ENCODE measurements around the gene KCNAB3. TPM values are rescaled to one million over a fixed set of nuclear protein-coding genes. Genes with fewer than 3 reads are reported as not detected.
"Not testable (repeated sequence)": the region's sequence is repeated elsewhere in the genome, so short reads cannot be mapped to it uniquely, and the experiment has no call there.

KCNAB3 gene
- total and polyA plus RNA-seq, 7 experiments from 2014 or later = 0.10 to 18.0 (median 11.8) TPM

DNA sequence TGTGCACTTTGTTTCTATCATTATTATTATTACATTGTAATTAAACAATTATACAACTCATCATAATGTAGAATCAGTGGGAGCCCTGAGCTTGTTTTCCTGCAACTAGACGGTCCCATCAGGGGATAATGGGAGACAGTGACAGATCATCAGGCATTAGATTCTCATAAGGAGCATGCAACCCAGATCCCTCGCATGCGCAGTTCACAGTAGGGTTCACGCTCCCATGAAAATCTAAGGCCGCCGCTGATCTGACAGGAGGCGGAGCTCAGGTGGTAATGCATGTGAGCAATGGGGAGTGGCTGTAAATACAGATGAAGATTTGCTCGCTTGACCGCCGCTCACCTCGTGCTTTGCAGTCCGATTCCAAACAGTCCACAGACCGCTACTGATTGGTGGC, 23.6 kb upstream of the KCNAB3 start:
- CTCF ChIA-PET = interaction anchor here (0.9 kb wide), 1 partner anchor 37 kb away, joined by 4 read pairs; no protein-coding TSS in a partner anchor
- H3K4me3 Mint-ChIP-seq; H3K27me3 ChIP-seq (ENCODE audit: control insufficient read depth in 2 of 2, insufficient read depth in 2 of 2, low read length in 2 of 2); POLR2A ChIA-PET; H3K27ac Mint-ChIP-seq; intact Hi-C loops (cut with micrococcal nuclease); H3K4me1 ChIP-seq (ENCODE audit: control insufficient read depth in 2 of 2, insufficient read depth in 2 of 2, low read length in 2 of 2); H3K27ac ChIP-seq (ENCODE audit: low read depth, low read length); H3K27me3 Mint-ChIP-seq; DNase-seq; H3K9me3 Mint-ChIP-seq; H3K4me3 ChIP-seq (ENCODE audit: low read length); ATAC-seq; H3K9me3 ChIP-seq (ENCODE audit: control insufficient read depth in 2 of 3, low read length in 3 of 3): not testable (repeated sequence)
- peaks cover 4 to 19% (median 7%) of the 10 kb centered on the region in 7 donors for H3K4me1 Mint-ChIP-seq
- H3K36me3 Mint-ChIP-seq = peaks cover 7 to 20% (median 13%) of the 10 kb centered on the region in 5 donors
- H3K36me3 ChIP-seq (ENCODE audit: control insufficient read depth in 2 of 3, insufficient read depth in 3 of 3, low read length in 3 of 3) = peaks cover 0 to 13% (median 0%) of the 10 kb centered on the region in 3 experiments

- ATAC-seq = peak; percentile 63
- Histone ChIP-seq H3K4me1 (ENCODE audit: control insufficient read depth in 2 of 2, insufficient read depth in 2 of 2, low read length in 2 of 2) (no peaks in the 10 kb centered on the region), H3K9me3 (ENCODE audit: control insufficient read depth in 2 of 3, low read length in 3 of 3) (no peaks in the 10 kb centered on the region), H3K36me3 (ENCODE audit: control insufficient read depth in 2 of 3, insufficient read depth in 3 of 3, low read length in 3 of 3) (peaks cover 0 to 28% (median 4%) of the 10 kb centered on the region in 3 experiments), H3K27me3 (ENCODE audit: control insufficient read depth in 2 of 2, insufficient read depth in 2 of 2, low read length in 2 of 2) (no peaks in the 10 kb centered on the region), H3K27ac (ENCODE audit: low read depth, low read length) (no peak overlapping the region), H3K4me3 (ENCODE audit: low read length) (no peak overlapping the region)
- Mint-ChIP-seq H3K4me3 (peak overlapping the region in 8 of 10 donors; percentile 16 to 59 (median 36)), H3K36me3 (peaks cover 13 to 35% (median 25%) of the 10 kb centered on the region in 5 donors), H3K27me3 (no peaks in the 10 kb centered on the region), H3K27ac (peak overlapping the region; percentile 59 to 92 (median 81)), H3K4me1 (peaks cover 4 to 22% (median 7%) of the 10 kb centered on the region in 7 donors), H3K9me3 (no peaks in the 10 kb centered on the region)
- intact Hi-C loops (cut with micrococcal nuclease) = loop anchor here in 1 of 2 donors (1.0 to 2.0 kb wide), 2 partner anchors 18 to 36 kb away; partner anchors contain the start of gene CNTROB
- POLR2A ChIA-PET = interaction anchor here (1.6 kb wide), 1 partner anchor 11 kb away, joined by 4 read pairs; no protein-coding TSS in a partner anchor
- CTCF ChIA-PET = no interaction called here
- peak in 3 of 9 donors; percentile 13 to 35 (median 14) for DNase-seq
These were observed 21.6 kb upstream of the KCNAB3 start for GRCh38 chr17:7951143-7951792.

DNA sequence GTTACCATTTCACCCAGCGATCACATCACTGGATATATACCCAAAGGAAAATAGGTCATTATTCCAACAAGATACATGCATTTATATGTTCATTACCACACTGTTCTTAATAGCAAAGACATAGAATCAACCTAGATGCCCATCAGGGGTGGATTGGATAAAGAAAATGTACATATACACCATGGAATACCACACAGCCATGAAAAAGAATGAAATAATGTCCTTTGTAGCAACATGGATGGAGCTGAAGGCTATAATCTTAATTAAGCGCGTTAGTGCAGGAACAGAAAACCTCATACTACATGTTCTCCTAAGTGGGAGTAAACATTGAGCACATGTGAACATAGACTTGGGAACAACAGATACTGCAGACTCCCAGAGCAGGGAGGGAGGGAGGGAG, 20.9 kb upstream of the KCNAB3 start:
- no peak overlapping the region for H3K4me3 Mint-ChIP-seq
- H3K4me1 ChIP-seq (ENCODE audit: control insufficient read depth in 2 of 2, insufficient read depth in 2 of 2, low read length in 2 of 2) = no peaks in the 10 kb centered on the region
- ATAC-seq = no peak
- H3K4me1 Mint-ChIP-seq = peaks cover 4 to 23% (median 7%) of the 10 kb centered on the region in 7 donors
- H3K36me3 ChIP-seq (ENCODE audit: control insufficient read depth in 2 of 3, insufficient read depth in 3 of 3, low read length in 3 of 3) = peaks cover 0 to 35% (median 4%) of the 10 kb centered on the region in 3 experiments
- intact Hi-C loops (cut with micrococcal nuclease) = loop anchor here in 1 of 2 donors (2.0 kb wide), 1 partner anchor 18 kb away; the partner anchor contains the start of gene CNTROB
- POLR2A ChIA-PET = no interaction called here
- no peak for DNase-seq
- H3K27ac ChIP-seq (ENCODE audit: low read depth, low read length) = no peak overlapping the region
- H3K9me3 Mint-ChIP-seq = no peaks in the 10 kb centered on the region
- H3K36me3 Mint-ChIP-seq = peaks cover 13 to 42% (median 25%) of the 10 kb centered on the region in 5 donors
- H3K4me3 ChIP-seq (ENCODE audit: low read length) = no peak overlapping the region
- no peaks in the 10 kb centered on the region for H3K27me3 ChIP-seq (ENCODE audit: control insufficient read depth in 2 of 2, insufficient read depth in 2 of 2, low read length in 2 of 2)
- no peaks in the 10 kb centered on the region for H3K9me3 ChIP-seq (ENCODE audit: control insufficient read depth in 2 of 3, low read length in 3 of 3)
- peak overlapping the region in 2 of 9 donors; percentile 63 to 84 for H3K27ac Mint-ChIP-seq
- CTCF ChIA-PET = no interaction called here
- H3K27me3 Mint-ChIP-seq = no peaks in the 10 kb centered on the region

DNA sequence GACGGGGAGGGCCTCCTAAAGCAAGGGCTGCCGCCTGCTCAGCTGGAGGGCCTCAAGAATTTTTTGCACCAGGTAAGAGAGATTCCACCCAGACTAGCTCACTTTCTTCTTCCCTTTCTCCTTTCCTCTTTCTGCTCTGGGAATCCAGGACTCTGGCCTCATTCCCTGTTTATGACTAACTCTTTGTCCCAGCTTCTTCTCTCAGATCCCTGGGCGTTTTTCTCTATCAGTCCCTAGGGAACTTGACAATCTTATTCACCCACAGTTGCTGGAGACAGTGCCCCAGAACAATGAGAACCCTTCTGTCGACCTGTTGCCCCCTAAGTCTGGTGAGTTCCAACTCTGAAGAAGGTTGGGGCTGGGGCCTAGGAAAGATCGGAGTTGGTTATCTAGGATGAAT, 18.0 kb upstream of the KCNAB3 start:
- H3K9me3 ChIP-seq (ENCODE audit: control insufficient read depth in 2 of 3, low read length in 3 of 3) = no peaks in the 10 kb centered on the region
- peaks cover 13 to 61% (median 34%) of the 10 kb centered on the region in 5 donors for H3K36me3 Mint-ChIP-seq
- H3K4me3 Mint-ChIP-seq = no peak overlapping the region
- no peaks in the 10 kb centered on the region for H3K9me3 Mint-ChIP-seq
- H3K4me3 ChIP-seq (ENCODE audit: low read length) = no peak overlapping the region
- H3K4me1 ChIP-seq (ENCODE audit: control insufficient read depth in 2 of 2, insufficient read depth in 2 of 2, low read length in 2 of 2) = no peaks in the 10 kb centered on the region
- no peak overlapping the region for H3K27ac ChIP-seq (ENCODE audit: low read depth, low read length)
- ChIA-PET POLR2A (no interaction called here), CTCF (no interaction called here)
- peak overlapping the region in 3 of 9 donors; percentile 6 to 38 (median 15) for H3K27ac Mint-ChIP-seq
- H3K4me1 Mint-ChIP-seq = peaks cover 4 to 23% (median 7%) of the 10 kb centered on the region in 7 donors
- no peaks in the 10 kb centered on the region for H3K27me3 Mint-ChIP-seq
- no peaks in the 10 kb centered on the region for H3K27me3 ChIP-seq (ENCODE audit: control insufficient read depth in 2 of 2, insufficient read depth in 2 of 2, low read length in 2 of 2)
- no peak for ATAC-seq
- intact Hi-C loops (cut with micrococcal nuclease) = no loop called here
- peaks cover 0 to 60% (median 4%) of the 10 kb centered on the region in 3 experiments for H3K36me3 ChIP-seq (ENCODE audit: control insufficient read depth in 2 of 3, insufficient read depth in 3 of 3, low read length in 3 of 3)
- no peak for DNase-seq

DNA sequence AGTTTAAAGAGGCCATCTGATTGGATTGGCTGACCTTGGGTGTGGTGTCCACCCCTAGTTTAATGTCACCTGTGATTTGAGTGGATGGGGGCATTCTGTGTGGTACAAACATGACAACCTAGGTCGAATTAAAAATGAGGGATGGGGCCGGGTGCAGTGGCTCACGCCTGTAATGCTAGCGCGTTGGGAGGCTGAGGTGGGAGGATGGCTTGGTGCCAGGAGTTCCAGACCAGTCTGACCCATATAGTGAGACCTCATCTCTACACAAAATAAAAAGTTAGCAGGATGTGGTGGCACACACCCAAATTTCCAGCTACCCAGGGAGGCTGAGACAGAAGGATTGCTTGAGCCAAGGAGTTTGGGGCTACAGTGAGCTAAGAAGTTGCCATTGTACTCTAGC, 16.8 kb upstream of the KCNAB3 start:
- DNase-seq (no peak), ATAC-seq (no peak)
- Histone ChIP-seq H3K27me3 (ENCODE audit: control insufficient read depth in 2 of 2, insufficient read depth in 2 of 2, low read length in 2 of 2) (no peaks in the 10 kb centered on the region), H3K4me1 (ENCODE audit: control insufficient read depth in 2 of 2, insufficient read depth in 2 of 2, low read length in 2 of 2) (no peaks in the 10 kb centered on the region), H3K4me3 (ENCODE audit: low read length) (no peak overlapping the region), H3K36me3 (ENCODE audit: control insufficient read depth in 2 of 3, insufficient read depth in 3 of 3, low read length in 3 of 3) (peaks cover 0 to 60% (median 4%) of the 10 kb centered on the region in 3 experiments), H3K9me3 (ENCODE audit: control insufficient read depth in 2 of 3, low read length in 3 of 3) (no peaks in the 10 kb centered on the region), H3K27ac (ENCODE audit: low read depth, low read length) (no peak overlapping the region)
- Mint-ChIP-seq H3K27ac (peak overlapping the region in 1 of 9 donors; percentile 38), H3K4me3 (no peak overlapping the region), H3K27me3 (no peaks in the 10 kb centered on the region), H3K9me3 (no peaks in the 10 kb centered on the region), H3K36me3 (peaks cover 13 to 61% (median 34%) of the 10 kb centered on the region in 5 donors), H3K4me1 (peaks cover 2 to 15% (median 4%) of the 10 kb centered on the region in 7 donors)
- intact Hi-C loops (cut with micrococcal nuclease) = no loop called here
- ChIA-PET CTCF (no interaction called here), POLR2A (no interaction called here)

- ATAC-seq = no peak
- Mint-ChIP-seq H3K4me3 (no peak overlapping the region), H3K27ac (peak overlapping the region in 1 of 9 donors; percentile 14)
These were observed 16.0 kb upstream of the KCNAB3 start for GRCh38 chr17:7945651-7946050.

More at GRCh38 chr17:7945651-7946050, 16.0 kb upstream of the KCNAB3 start:
- peaks cover 0 to 11% (median 0%) of the 10 kb centered on the region in 7 donors for H3K4me1 Mint-ChIP-seq
- H3K36me3 ChIP-seq (ENCODE audit: control insufficient read depth in 2 of 3, insufficient read depth in 3 of 3, low read length in 3 of 3) = peaks cover 0 to 65% (median 4%) of the 10 kb centered on the region in 3 experiments
- H3K9me3 Mint-ChIP-seq = no peaks in the 10 kb centered on the region
- H3K27me3 Mint-ChIP-seq = no peaks in the 10 kb centered on the region
- no peak overlapping the region for H3K4me3 ChIP-seq (ENCODE audit: low read length)
- ChIA-PET CTCF (interaction anchor here (0.5 to 1.2 kb wide), 4 partner anchors 40 to 310 kb away, joined by 3 to 4 read pairs (median 3); no protein-coding TSS in a partner anchor), POLR2A (no interaction called here)
- intact Hi-C loops (cut with micrococcal nuclease) = no loop called here
- H3K9me3 ChIP-seq (ENCODE audit: control insufficient read depth in 2 of 3, low read length in 3 of 3) = no peaks in the 10 kb centered on the region
- H3K27me3 ChIP-seq (ENCODE audit: control insufficient read depth in 2 of 2, insufficient read depth in 2 of 2, low read length in 2 of 2) = no peaks in the 10 kb centered on the region
- H3K4me1 ChIP-seq (ENCODE audit: control insufficient read depth in 2 of 2, insufficient read depth in 2 of 2, low read length in 2 of 2) = no peaks in the 10 kb centered on the region
- no peak overlapping the region for H3K27ac ChIP-seq (ENCODE audit: low read depth, low read length)
- no peak for DNase-seq
- H3K36me3 Mint-ChIP-seq = peaks cover 13 to 65% (median 38%) of the 10 kb centered on the region in 5 donors

Data from naive thymus-derived CD4-positive, alpha-beta T cell (primary cell).